Uterus (tissue), 4 donors: ENCODE data around the gene LDLRAD4. TPM values are rescaled to one million over a fixed set of nuclear protein-coding genes. Genes with fewer than 3 reads are reported as not detected.

ENCODE experiments used
- DNase-seq, 2 donors: peaks; one replicate each; pipeline ENCODE4 v3.0.0-alpha.2; 2019 to 2020
- H3K27ac ChIP-seq, 2 donors: fragments of 200-600 bp; sonication (generic); 1 replicate in 1 of 2; 2 replicates in 1 of 2; pipeline ENCODE4 v1.5.1; 2016 to 2018
- H3K27me3 ChIP-seq, 2 donors: fragments of 200-600 bp; sonication (generic); one replicate each; pipeline ENCODE4 v1.5.1; 2018 to 2019; ENCODE audit warnings: control low read depth in 1 of 2
- H3K36me3 ChIP-seq, 2 donors: fragments of 200-600 bp; sonication (generic); one replicate each; pipeline ENCODE4 v1.5.1; 2019; ENCODE audit warnings: control low read depth in 1 of 2
- H3K4me1 ChIP-seq, 2 donors: fragments of 200-600 bp; sonication (generic); one replicate each; pipeline ENCODE4 v1.5.1; 2018 to 2019; ENCODE audit warnings: control low read depth in 1 of 2
- H3K4me3 ChIP-seq, 2 donors: fragments of 200-600 bp; sonication (generic); 1 replicate in 1 of 2; 2 replicates in 1 of 2; pipeline ENCODE4 v1.5.1; 2018 to 2019; ENCODE audit warnings: mild to moderate bottlenecking in 1 of 2
- H3K9me3 ChIP-seq, 2 donors: fragments of 200-600 bp; sonication (generic); one replicate each; pipeline ENCODE4 v1.5.1; 2019; ENCODE audit warnings: control low read depth in 1 of 2
- CTCF ChIP-seq, 4 experiments: fragments of 200-600 bp in 2 of 4; fragments of 450-650 bp in 2 of 4; sonication (generic) in 2 of 4; IDR thresholded peaks; one replicate each; pipeline ENCODE4 v1.5.1; 2016 to 2019; ENCODE audit warnings: antibody characterized with exemption in 4 of 4, mild to moderate bottlenecking in 2 of 4, moderate library complexity in 1 of 4
- POLR2A ChIP-seq, 2 donors: fragments of 450-650 bp; IDR thresholded peaks; one replicate each; pipeline ENCODE4 v1.6.1; 2016; ENCODE audit warnings: antibody characterized with exemption in 2 of 2, mild to moderate bottlenecking in 1 of 2, moderate library complexity in 1 of 2
- intact Hi-C: fragments of 100-400 bp; cut with DNase I; formaldehyde crosslinking; loops from one replicate; pipeline ENCODE4 v1.15.1; 2023; ENCODE audit warnings: low total_unique reads
- total RNA-seq, 4 donors: library from RNA; depleted of rRNA in 3 of 4; stranded (reverse); fragments of >200 nt in 3 of 4; gene quantifications; one replicate each; pipeline versions ENCODE4 v1.1.0 to v1.2.4, GENCODE V29; 2014 to 2023
- donor health status: DM: yes; HTN: yes; CAD: no.

LDLRAD4 gene
- total RNA-seq, 4 donors from 2014 or later, result 23.8 to 82.2 (median 39.3) TPM

- Histone ChIP-seq H3K27me3 (no peaks in the 10 kb centered on the region), H3K9me3 (no peaks in the 10 kb centered on the region), H3K36me3 (no peaks in the 10 kb centered on the region), H3K27ac (no peak overlapping the region), H3K4me1 (no peaks in the 10 kb centered on the region), H3K4me3 (no peak overlapping the region)
- TF ChIP-seq POLR2A (IDR thresholded peaks at IDR 0.05) (no peak), CTCF (IDR thresholded peaks at IDR 0.05) (no peak)
- intact Hi-C loops, result no loop called here
- DNase-seq, result peak in 1 of 2 donors; percentile 4
Measured at GRCh38 chr18:13242797-13243196, 24.2 kb downstream of the LDLRAD4 start.

- Histone ChIP-seq H3K9me3 (no peaks in the 10 kb centered on the region), H3K27ac (no peak overlapping the region), H3K4me1 (no peaks in the 10 kb centered on the region), H3K4me3 (no peak overlapping the region), H3K27me3 (no peaks in the 10 kb centered on the region), H3K36me3 (no peaks in the 10 kb centered on the region)
- intact Hi-C loops, result no loop called here
- peak in 1 of 2 donors; percentile 4 for DNase-seq
- no peak for TF ChIP-seq CTCF (IDR thresholded peaks at IDR 0.05)
- TF ChIP-seq POLR2A (IDR thresholded peaks at IDR 0.05), result no peak
Measured at GRCh38 chr18:13243363-13243762, 24.8 kb downstream of the LDLRAD4 start.

- no peak for DNase-seq
- H3K27ac ChIP-seq, result no peak overlapping the region
- no peaks in the 10 kb centered on the region for H3K4me1 ChIP-seq
- no peaks in the 10 kb centered on the region for H3K27me3 ChIP-seq
- intact Hi-C loops, result no loop called here
- no peaks in the 10 kb centered on the region for H3K9me3 ChIP-seq
- TF ChIP-seq POLR2A (IDR thresholded peaks at IDR 0.05), result no peak
- TF ChIP-seq CTCF (IDR thresholded peaks at IDR 0.05), result no peak
- H3K36me3 ChIP-seq, result no peaks in the 10 kb centered on the region
- no peak overlapping the region for H3K4me3 ChIP-seq
Measured at GRCh38 chr18:13244135-13244534, 25.6 kb downstream of the LDLRAD4 start.

GRCh38 chr18:13245481-13246000, 27.0 kb downstream of the LDLRAD4 start:
- Histone ChIP-seq H3K27ac (no peak overlapping the region), H3K36me3 (no peaks in the 10 kb centered on the region), H3K4me1 (no peaks in the 10 kb centered on the region), H3K9me3 (no peaks in the 10 kb centered on the region), H3K27me3 (no peaks in the 10 kb centered on the region), H3K4me3 (no peak overlapping the region)
- TF ChIP-seq POLR2A (IDR thresholded peaks at IDR 0.05) (no peak), CTCF (IDR thresholded peaks at IDR 0.05) (no peak)
- peak in 1 of 2 donors; percentile 2 for DNase-seq
- intact Hi-C loops, result no loop called here

GRCh38 chr18:13246121-13246520, 27.6 kb downstream of the LDLRAD4 start:
- H3K27me3 ChIP-seq, result no peaks in the 10 kb centered on the region
- no peak overlapping the region for H3K4me3 ChIP-seq
- no peak for DNase-seq
- H3K4me1 ChIP-seq, result no peaks in the 10 kb centered on the region
- TF ChIP-seq POLR2A (IDR thresholded peaks at IDR 0.05) (no peak), CTCF (IDR thresholded peaks at IDR 0.05) (no peak)
- H3K36me3 ChIP-seq, result no peaks in the 10 kb centered on the region
- H3K9me3 ChIP-seq, result no peaks in the 10 kb centered on the region
- intact Hi-C loops, result no loop called here
- H3K27ac ChIP-seq, result no peak overlapping the region
